Measurements from ENCODE around the gene MEIG1. TPM values are rescaled to one million over a fixed set of nuclear protein-coding genes. Genes with fewer than 3 reads are reported as not detected.
"Not testable (repeated sequence)": the region's sequence is repeated elsewhere in the genome, so short reads cannot be mapped to it uniquely, and the experiment has no call there.

MEIG1 gene
- total RNA-seq, 4 donors from 2014 or later, result not detected

DNA sequence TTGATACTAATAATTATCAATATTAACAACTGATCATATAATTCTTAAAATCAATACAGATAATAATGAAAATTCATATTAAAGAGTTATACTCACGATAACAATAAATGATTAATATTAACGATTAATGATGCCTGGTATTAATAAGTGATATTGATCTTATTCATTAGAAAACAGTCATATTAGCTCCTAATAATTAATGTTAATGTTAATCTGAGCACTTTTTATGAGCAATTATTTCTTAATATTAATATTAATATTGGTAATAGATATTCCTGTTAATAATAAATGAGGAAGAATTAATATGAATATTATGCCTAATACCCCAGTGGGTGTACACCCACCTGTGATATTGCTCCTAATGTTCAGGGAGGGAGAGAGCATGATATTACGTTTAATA is 23.6 kb downstream of the MEIG1 start:
- 96 to 100% methylated on average over 3 of the region's 3 CpGs for WGBS, 2 donors (ENCODE audit: low coverage in 1 of 2)
- Histone ChIP-seq H3K27me3 (peaks cover 4% of the 10 kb centered on the region), H3K4me1 (no peaks in the 10 kb centered on the region), H3K27ac (no peak overlapping the region), H3K4me3 (no peak overlapping the region), H3K36me3 (no peaks in the 10 kb centered on the region), H3K9me3 (no peaks in the 10 kb centered on the region)
- TF ChIP-seq POLR2A (IDR thresholded peaks at IDR 0.05) (no peak), EP300 (IDR thresholded peaks at IDR 0.05) (no peak), POLR2AphosphoS5 (IDR thresholded peaks at IDR 0.05) (no peak)
- TF ChIP-seq, protein P1, sequence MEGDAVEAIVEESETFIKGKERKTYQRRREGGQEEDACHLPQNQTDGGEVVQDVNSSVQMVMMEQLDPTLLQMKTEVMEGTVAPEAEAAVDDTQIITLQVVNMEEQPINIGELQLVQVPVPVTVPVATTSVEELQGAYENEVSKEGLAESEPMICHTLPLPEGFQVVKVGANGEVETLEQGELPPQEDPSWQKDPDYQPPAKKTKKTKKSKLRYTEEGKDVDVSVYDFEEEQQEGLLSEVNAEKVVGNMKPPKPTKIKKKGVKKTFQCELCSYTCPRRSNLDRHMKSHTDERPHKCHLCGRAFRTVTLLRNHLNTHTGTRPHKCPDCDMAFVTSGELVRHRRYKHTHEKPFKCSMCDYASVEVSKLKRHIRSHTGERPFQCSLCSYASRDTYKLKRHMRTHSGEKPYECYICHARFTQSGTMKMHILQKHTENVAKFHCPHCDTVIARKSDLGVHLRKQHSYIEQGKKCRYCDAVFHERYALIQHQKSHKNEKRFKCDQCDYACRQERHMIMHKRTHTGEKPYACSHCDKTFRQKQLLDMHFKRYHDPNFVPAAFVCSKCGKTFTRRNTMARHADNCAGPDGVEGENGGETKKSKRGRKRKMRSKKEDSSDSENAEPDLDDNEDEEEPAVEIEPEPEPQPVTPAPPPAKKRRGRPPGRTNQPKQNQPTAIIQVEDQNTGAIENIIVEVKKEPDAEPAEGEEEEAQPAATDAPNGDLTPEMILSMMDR (IDR thresholded peaks at IDR 0.05), result no peak
- ATAC-seq, result no peak

DNA sequence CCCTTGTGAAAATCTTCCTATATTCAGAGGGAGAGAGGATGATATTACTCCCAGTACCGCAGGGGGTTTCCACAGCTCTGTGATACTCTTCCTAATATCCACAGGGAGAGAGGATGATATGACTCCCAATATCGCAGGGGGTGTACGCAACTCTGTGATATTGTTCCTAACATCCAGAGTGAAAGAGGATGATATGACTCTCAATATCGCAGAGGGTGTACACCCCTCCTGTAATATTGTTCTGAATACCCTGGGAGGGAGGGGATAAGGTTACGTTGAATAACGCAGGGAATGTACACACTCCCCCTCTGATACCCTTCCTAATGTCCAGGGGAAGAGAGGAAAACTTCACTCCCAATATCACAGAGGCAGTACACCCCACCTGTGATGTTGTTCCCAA is 30.4 kb downstream of the MEIG1 start:
- not testable (repeated sequence) for H3K36me3 ChIP-seq, H3K9me3 ChIP-seq, ATAC-seq, H3K4me3 ChIP-seq, H3K27me3 ChIP-seq, H3K4me1 ChIP-seq, H3K27ac ChIP-seq
- WGBS, 2 donors (ENCODE audit: low coverage in 1 of 2), result 80 to 85% methylated on average over 1 to 6 of the region's 6 CpGs

DNA sequence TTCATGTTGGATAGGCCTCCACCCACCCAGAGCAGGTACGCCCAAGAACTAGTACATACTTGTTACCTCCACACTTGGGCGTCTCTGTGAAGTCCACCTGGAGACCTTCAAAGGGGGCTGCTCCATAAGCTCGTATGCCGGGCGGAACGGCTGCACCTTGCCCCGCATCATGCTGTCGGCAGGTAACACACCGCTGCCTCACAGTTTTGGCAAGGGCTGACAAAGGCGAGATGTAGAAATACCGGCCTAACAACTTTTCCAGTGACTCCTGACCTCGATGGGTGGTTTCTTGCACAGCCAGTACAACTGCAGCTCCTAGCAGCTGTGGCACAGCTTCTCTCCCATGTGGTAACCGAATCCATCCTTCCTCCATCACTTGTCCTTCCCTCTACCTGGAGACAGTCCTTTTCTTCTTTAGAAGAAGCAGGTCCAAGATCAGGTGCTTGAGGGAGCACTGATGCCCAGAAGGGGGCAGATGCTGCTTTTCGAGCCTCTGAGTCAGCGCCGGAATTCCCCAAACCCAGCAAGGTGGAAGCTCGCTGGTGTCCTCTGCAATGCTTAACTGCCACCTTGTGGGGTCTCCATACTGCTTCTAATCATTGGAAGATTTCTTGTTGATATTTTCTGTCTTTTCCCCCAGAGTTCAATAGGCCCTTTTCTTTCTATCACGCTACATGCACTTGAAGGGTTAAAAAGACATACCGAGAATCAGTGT is 32.0 kb downstream of the MEIG1 start:
- H3K27ac ChIP-seq, ATAC-seq, H3K4me3 ChIP-seq, H3K4me1 ChIP-seq, H3K9me3 ChIP-seq, H3K36me3 ChIP-seq, H3K27me3 ChIP-seq: not testable (repeated sequence)
- 27 to 48% methylated on average over 7 to 8 of the region's 19 CpGs for WGBS, 2 donors (ENCODE audit: low coverage in 1 of 2)

DNA sequence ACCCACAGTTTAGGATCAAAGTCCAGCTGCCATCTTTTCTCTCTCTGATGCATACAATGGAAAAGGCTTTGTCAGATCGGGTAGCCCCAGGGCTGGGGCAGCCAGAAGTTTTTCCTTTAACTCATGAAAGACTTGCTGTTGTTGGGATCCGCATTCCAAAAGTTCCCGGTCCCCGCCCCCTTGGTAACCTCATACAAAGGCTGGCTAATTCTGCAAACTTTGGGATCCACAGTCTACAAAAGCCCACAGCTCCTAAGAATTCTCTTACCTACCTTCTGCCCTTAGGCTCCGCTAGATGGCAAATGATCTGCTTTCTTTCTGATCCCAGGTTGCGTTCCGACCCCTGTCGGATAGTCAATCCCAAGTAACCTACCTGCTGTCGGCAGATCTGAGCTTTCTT is 33.1 kb downstream of the MEIG1 start:
- WGBS, 2 donors (ENCODE audit: low coverage in 1 of 2), result 80 to 94% methylated on average over 1 to 5 of the region's 9 CpGs
- H3K36me3 ChIP-seq, H3K27me3 ChIP-seq, H3K27ac ChIP-seq, H3K9me3 ChIP-seq, ATAC-seq, H3K4me1 ChIP-seq, H3K4me3 ChIP-seq: not testable (repeated sequence)

DNA sequence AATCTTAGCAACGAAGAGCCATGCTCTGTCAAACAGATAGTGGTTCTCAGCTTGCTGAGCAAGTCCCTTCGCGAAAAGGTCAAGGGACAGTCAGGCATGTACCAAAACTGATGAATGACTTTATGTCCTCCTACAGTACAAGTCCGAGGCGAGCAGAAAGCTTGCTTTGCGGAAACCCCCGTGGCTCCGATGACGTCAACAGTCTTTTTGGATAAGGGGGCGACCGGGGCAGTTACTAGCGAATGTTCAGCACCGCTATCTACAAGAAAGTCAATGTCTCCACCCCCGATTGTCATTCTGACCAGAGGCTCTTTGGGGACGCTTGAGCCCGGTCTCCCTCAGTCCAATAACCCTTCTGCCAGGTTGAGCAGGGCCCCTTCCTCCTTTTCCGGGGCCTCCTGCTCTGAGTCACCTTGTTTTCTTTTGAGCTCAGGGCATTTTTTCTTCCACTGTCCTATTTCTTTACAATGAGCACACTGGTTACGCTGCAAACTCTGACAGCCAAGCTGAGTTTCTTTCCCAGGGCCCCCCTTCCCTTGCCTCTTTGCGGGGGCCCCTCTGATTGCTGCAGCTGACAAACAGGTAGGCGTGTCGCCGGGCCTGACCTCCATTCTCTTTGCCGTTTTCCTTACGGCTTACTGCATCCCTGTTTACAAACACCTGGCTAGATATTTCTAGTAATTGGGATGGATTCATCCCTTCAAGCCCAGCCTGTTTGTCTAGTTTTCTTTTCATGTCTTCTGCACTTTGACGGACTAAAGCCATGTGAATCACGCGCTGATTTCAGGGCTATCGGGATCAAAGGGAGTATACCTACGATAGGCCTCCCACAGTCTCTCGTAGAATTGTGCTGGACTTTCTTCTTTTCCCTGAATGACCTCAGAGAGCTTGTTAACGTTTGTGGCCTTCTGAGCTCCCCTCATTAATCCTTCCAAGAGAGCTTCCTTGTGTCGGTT is 34.6 kb downstream of the MEIG1 start:
- H3K27me3 ChIP-seq, ATAC-seq, H3K4me3 ChIP-seq, H3K27ac ChIP-seq, H3K9me3 ChIP-seq, H3K4me1 ChIP-seq, H3K36me3 ChIP-seq: not testable (repeated sequence)
- WGBS, 2 donors (ENCODE audit: low coverage in 1 of 2), result 75 to 76% methylated on average over 23 to 27 of the region's 32 CpGs

DNA sequence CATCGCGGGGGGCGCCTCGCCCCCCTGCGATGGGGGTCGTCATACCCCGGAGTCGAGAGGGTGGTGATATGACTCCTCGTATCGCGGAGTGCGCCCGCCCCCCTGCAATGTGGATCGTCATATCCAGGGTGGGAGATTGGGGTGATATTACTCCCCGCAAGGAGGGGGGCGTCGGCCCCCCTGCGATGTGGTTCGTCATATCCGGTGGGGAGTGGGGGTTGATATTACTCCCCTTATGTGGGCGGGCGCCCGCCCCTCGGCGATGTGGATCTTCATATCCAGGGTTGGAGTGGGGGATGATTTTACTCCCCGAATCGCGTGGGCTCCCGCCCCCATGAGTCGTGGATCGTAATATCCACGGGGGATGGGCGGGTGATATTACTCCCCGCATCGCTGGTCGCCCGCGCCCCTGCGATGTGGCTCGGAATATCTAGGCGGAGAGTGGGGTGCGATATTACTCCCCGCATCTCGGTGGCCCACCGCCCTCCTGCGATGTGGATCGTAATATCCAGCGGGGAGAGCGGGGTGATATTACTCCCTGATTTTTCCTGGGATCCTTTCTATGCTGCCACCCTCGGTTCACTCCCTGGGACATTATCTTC is 36.9 kb downstream of the MEIG1 start:
- no peaks in the 10 kb centered on the region for H3K4me1 ChIP-seq
- TF ChIP-seq POLR2AphosphoS5 (IDR thresholded peaks at IDR 0.05) (no peak), EP300 (IDR thresholded peaks at IDR 0.05) (no peak), POLR2A (IDR thresholded peaks at IDR 0.05) (no peak)
- TF ChIP-seq, protein P1 (IDR thresholded peaks at IDR 0.05), result no peak
- H3K36me3 ChIP-seq, result no peaks in the 10 kb centered on the region
- WGBS, 2 donors (ENCODE audit: low coverage in 1 of 2), result 88% methylated on average over 12 to 31 of the region's 50 CpGs
- H3K4me3 ChIP-seq, result peak overlapping the region in 1 of 2 donors; percentile 32
- H3K27ac ChIP-seq, result no peak overlapping the region
- no peaks in the 10 kb centered on the region for H3K9me3 ChIP-seq
- peak; percentile 25 for ATAC-seq
- peaks cover 4% of the 10 kb centered on the region for H3K27me3 ChIP-seq

DNA sequence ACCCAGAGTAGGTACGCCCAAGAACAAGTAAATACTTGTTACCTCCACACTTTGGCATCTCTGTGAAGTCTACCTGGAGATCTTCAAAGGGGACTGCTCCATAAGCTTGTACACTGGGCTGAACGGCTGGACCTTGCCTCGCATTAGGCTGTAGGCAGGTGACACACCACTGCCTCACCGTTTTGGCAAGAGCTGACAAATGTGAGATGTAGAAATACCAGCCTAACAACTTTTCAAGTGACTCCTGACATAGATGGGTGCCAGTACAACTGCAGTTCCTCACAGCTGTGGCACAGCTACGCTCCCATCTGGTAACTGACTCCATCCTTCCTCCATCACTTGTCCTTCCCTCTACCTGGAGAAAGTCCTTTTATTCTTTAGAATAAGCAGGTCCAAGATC is 54.3 kb downstream of the MEIG1 start:
- not testable (repeated sequence) for H3K4me1 ChIP-seq, H3K9me3 ChIP-seq, H3K4me3 ChIP-seq, H3K27ac ChIP-seq, H3K36me3 ChIP-seq, H3K27me3 ChIP-seq, ATAC-seq
- WGBS, 2 donors (ENCODE audit: low coverage in 1 of 2), result 78% methylated on average over 5 of the region's 5 CpGs; no CpG with 5 or more reads in 1 of the 2 donors
